Activated CD4-positive, alpha-beta T cell treated with anti-CD3 and anti-CD28 coated beads for 24 hours (primary cell): ENCODE measurements around the gene CACNA1C.

ENCODE experiments used
- DNase-seq, 2 donors: peaks; one replicate each; pipeline ENCODE4 v3.0.0-alpha.2; 2020; ENCODE audit warnings: low read depth in 2 of 2

CACNA1C gene

DNA sequence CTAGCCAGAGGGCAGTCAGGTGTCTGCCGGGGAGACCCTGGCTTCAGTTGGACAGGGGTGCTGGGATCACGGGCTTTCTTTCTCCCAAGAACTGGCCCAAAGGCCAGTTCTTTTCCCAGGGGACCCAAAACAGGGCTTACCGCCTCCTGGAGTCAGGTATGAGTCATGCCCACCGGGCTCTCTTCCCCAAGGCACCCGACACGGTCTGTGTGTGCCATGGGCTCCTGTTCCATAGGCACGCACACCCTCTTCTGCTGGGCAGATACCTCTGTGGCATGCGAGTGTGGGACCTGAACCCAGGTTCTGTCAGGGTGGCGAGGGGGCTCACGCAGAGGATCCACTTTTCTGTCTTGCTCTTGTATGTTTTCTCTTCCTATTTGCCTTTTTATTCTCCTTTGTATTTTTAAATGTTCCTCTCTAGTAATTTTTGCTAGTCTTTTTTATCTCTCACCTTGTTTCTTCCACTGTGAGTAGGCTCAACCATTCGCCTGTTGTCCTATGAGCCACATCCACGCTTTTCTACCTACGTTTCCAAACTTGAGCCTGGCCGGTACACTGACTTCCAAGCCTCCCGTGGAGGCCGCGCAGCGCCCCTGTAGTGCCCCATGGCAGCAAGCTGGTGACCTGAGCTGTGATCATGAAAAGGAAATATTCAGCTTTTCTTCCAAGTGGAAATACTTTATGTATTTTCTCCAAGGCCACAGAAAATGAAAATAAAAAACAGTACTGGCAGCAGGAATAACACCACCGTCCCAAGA, 362.2 kb downstream of the CACNA1C start:
- DNase-seq = no peak

DNA sequence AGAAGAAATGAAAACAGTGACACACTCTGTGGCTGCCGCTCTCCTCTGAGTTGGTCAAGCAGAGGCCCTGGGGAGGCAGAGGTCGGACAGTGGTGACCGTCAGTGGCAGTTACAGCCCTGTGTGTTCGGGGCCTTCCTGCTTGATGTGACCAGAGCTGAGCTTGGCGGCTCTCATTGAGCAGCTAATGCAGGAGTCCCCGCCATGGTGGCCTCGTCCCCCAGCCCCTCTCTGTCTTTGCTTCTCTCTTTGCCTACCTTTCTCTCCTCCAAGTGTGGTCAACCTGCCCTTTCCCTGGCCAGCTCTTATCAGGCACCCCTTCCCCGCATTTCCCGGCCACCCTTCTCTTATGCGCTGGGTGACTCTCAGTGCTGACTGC, 362.8 kb downstream of the CACNA1C start:
- no peak for DNase-seq

DNA sequence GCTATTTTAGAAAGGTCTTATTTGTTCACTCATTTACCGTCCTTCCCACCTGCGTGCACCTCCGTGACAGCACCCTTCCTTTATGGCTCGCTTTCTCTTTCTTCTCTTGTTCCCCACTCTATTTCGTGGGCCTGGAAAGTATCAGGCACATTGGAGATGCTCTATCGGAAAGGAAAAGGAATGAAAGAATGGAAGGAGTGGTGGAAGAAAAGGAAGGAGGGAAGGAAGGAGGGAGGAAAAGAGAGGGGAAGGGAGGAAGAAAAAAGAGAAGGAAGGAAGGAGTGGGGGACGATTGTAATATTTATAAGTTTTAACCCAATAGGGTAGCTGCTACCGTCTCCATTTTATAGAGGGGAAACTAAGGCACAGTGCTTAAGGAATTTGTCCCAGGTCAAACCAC, 363.4 kb downstream of the CACNA1C start:
- DNase-seq = no peak

DNA sequence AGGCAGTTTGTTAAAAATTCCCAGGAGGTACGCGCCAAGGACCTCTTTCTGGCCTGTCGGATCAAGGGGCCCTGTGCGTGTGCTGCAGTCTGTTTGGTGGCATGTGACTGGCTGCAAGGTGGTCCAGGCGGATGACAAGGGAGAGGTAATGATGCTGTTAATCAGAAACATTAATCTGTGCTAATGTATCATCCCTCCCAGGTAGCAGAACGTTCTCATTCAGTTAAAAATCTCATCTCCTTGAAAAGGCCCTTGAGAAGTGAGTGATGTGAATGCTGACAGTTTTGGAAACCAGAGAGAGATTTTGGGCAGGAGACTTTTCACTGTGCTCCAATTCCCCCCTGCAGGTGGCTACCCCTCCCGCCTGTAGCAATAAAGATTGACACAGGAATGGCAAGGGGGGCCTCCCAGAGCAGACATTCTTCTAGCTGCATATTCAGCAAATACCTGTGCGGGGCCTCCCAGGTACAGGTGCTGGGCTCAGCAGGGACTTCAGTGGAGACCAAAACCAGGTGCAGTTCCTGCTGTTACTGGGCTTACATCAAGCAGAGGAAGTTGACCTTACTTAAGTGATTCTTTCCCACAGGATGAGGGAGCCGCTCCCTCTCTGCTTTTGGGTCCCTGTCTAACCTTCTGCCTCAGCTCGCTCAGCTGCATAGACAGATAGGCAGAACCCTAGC, 364.8 kb downstream of the CACNA1C start:
- no peak for DNase-seq

DNA sequence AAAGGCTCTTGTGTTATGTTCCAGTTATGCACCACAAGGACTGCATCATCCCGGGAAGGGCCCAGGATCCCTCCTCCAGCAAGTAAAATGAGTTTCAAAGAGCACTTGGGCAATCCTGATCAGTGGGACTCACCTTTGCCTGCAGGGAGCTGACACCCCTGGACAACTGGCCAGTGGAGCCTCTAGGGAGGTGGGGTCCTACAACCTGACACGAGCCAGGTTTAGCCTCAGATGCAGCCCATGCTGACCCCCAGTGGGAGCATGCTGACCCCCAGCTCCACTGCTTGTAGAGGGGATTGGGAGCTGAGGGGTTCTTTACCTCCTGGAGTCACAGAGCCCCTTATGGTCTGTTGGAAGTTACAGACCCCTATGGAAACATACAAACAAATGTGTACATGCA, 365.8 kb downstream of the CACNA1C start:
- DNase-seq = no peak

DNA sequence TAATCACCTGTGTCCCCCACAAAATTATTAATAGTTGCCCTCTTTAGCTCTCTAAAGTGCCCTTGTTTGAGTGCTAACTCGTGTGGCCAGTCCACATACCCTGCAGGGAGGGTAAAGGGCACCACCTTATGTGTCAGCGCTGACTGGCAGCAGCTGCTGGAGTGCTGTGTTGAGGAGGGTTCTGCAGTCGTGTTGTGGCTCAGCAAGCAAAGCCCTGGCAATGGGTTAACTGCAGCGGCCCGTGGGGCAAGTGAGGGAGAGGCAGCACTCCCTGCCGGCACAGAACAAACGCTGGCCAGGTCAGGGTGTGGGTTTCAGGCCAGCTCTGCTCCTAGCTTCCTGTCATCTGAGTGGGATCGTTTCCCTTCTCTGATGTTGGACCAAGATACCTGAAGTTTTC, 369.8 kb downstream of the CACNA1C start:
- DNase-seq = no peak

DNA sequence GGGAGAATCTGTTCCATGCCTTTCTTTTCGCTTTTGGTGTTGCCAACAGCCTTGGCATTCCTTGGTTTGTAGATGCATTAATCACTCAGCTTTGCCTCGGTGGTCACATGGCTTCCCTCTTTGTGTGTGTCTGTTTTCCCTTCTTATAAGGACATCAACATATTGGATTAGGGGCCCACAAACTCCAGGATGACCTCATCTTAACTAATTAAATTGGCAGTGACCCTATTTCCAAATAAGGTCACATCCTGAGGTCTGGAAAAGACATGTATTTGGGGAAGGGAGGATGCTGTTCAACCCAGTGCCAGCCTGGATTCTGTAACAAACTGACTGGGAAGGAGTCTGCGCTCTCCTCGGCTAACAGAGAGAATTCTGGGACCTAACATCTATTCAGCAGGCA, 376.2 kb downstream of the CACNA1C start:
- no peak for DNase-seq

DNA sequence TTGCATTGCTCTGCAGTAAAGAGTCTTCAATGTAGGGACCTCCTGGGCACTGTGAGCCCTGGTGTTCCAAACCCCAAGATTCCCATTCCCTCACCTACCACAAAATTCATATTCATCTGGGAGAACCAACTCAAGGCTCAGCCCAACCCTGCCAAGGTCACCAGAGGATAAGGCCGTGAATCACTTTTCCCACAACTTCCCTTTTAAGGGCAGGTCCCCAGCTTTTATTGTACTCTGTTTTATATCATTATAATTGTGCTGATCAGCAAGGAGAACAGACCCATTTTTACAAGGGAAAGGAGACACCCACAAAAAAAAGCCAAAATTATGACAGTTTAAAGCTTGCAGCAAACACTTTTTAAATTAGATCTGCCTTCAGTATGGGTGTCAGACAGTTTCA, 379.0 kb downstream of the CACNA1C start:
- DNase-seq = no peak

DNA sequence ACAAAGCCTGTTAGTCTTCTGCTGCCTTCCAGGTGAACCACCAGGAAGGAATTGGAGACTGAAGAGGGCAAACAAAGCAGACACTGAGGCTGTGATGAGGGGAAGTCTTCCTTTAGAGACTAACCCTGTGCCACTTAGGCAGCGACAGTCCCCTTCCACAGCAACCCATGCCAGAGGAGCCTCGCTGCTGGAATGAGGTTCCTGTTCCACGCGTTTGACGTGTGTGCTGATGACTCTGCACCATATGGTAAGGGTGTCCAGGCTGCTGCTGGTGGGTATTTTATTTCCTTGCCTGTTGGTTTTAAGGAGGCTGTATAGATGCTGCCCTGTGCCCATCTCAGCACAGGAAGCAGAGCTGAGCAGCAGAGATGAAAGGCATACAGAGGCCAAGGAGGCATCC, 380.1 kb downstream of the CACNA1C start:
- no peak for DNase-seq

DNA sequence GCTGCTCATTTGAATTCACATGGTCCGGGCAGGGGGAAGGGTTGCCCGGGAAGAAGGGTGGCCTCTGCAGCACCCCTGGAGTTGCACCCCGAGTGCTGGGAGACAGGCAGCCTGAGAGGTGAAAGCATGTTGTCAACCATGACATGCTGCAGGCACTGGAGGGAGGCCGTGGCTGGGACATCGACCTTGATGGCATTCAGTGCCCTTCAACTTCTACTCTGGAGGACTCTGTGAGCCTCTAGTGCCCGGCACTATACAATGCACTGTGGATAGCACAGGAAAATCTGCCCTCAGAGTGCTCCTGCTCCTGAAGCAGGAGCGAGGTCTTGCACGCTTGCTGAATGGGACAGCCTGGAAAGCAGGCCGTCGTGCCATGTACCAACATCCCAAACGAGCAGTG, 382.7 kb downstream of the CACNA1C start:
- DNase-seq = no peak

DNA sequence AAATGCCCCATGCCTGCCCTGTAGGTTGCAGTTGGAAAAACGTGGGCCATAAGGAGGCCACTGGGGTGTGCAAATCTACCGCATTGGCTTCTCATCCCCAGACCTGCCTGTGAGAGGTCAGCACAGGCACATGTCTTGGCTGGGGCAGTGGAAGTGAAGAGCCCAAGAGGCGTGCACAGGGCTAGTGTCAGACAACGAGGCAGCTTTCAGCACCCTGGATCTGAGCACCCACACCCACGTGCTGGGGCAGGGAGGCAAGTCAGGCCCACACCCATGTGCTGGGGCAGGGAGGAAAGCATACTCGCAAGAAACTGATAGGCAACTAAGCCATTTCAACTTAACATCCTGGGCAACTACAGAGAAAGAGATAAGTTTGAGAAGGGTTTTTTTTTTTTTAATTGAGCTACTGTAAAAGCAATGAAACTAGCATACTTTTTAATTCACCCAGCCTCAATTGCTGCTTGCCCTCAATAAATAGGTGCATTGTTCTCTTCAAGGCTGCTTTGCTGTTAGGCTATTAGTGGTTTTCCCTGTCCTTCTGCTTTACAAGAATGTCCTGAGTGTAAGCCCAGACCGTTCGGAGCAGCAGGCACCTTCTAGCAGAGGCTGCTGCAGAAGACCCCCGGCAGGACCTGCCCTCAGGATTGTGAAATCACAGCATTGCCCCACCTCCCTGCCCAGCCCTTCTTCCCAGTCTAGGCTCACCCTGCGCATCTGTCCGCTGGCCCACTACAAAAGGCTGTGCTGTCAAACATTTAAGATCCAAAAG, 386.7 kb downstream of the CACNA1C start:
- no peak for DNase-seq

DNA sequence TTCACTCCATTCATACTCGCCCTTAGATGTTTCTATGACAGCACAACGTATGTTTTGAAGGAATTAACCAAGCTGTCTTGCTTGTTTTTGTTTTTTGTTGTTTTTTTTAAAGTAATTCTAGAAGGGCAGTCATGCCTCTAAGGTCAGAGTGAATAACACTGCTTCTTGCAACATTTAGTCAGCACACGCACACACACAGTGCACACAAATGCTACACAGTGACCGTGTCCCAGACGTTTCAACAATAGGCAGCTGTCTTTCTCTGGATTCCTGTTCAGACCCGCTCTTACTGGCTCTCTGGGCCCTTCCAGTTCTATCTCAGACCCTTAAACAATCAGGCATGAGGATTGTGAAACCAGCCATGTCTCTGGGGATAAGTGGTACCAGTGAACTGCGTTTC, 391.0 kb downstream of the CACNA1C start:
- no peak for DNase-seq

DNA sequence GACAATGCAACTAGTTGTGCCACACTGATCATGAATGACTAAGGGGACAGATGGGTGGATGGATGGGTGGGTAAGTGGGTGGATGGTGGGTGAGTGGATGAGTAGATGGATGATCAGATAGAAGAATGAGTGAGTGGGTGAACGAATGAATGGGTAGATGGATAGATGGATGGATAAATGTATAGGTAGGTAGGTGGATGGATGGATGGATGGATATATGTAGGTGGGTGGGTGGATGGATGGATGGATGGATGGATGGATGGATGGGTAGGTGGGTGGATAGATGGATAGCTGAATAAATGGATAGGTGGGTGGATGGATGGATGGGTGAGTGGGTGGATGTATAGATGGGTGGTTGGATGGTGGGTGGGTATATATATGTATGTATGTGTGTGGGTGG, 393.2 kb downstream of the CACNA1C start:
- DNase-seq = no peak

DNA sequence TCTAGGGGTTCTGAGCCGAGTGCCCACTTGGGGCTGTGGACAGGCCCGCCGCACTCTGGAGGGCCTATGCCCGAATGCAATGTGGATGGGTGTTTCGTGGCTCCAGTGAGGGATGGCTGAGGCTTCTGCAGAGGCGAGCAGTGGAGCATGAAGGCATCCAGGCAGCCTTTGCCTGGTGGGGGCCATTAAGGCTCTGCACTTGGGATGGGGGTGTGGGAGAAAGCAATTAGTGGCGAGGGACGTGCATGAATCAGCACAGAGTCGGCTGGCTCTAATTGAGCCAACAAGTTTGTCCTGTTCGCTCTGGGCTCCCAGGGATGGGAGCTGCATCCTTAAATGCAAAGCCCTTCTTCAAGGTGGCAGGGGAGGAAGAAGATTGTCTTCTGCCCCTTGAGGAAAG, 395.1 kb downstream of the CACNA1C start:
- DNase-seq = no peak

DNA sequence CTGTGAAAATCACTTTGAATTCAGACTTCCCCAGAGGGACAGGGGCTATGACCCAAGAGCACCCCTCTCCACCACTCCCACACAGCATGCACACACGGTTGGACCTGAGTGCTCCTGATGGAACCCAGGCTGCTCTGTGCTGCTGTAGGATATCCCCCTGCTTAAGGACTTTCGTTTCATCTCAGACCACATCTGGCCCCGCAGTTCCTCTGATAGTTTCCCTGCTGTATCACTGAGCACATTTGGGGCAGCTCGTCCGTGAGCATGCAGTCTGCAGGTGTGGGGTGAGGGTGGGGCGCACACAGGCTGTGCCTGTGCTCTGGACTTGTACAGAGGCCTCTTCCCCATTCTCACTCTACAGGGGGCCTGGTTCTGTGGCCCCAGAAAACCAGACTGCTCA, 396.8 kb downstream of the CACNA1C start:
- no peak for DNase-seq

DNA sequence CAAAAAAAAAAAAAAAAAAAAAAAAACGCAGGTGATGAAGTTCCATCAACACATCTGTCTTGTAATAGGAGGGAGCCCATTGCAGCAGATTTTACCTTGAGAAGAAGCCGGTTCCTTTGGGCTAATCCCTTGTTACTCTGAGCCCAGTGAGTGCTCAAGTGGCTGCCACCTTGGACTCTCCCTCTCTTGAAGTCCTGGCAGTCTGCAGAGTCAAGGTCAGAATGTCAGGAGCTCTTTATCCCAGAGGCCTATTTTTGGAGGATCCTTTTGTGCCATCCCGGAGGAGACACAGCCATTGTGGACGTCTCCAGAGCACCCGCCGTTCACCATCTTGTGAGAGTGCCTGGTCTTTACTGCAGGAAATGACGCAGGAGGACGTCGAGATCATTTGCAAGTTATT, 397.8 kb downstream of the CACNA1C start:
- DNase-seq = no peak

DNA sequence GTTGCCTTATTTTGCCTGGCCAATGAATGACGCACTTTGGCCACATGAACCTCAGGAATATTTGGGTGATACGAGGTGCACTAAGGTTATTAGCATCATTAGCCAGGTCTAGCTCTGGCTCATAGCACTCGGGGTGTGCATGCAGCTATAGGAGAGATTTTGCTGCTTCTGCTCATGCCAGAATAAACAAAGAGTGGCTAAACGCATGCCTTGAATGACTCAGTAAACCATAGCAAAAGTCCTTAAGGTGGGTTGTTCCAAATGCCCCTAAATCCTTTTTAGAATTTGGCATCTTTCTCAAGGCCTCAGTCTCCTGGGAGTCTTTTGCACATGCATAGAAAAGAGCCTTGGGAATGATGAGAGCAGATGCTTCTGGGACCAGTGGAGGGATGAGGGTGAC, 398.2 kb downstream of the CACNA1C start:
- no peak for DNase-seq

DNA sequence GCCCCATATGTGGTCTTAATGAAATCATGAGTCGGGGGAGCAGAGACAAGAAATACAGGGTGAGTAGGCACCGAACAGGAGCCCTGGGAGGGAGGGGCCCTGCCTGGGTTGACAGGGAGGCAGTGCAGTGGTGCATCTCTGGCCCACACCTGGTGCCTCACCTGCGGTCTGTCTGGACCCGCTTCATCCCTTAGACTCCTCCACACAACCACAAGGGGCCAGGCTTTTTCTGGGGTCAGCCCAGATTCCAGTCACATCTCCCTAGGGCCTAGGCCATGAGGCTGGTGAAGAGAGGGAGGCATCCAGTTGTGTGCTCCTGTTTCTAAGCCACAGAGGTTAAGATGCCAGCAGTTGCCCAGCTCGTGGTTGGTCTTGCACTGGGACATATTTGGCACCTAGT, 398.7 kb downstream of the CACNA1C start:
- no peak for DNase-seq

DNA sequence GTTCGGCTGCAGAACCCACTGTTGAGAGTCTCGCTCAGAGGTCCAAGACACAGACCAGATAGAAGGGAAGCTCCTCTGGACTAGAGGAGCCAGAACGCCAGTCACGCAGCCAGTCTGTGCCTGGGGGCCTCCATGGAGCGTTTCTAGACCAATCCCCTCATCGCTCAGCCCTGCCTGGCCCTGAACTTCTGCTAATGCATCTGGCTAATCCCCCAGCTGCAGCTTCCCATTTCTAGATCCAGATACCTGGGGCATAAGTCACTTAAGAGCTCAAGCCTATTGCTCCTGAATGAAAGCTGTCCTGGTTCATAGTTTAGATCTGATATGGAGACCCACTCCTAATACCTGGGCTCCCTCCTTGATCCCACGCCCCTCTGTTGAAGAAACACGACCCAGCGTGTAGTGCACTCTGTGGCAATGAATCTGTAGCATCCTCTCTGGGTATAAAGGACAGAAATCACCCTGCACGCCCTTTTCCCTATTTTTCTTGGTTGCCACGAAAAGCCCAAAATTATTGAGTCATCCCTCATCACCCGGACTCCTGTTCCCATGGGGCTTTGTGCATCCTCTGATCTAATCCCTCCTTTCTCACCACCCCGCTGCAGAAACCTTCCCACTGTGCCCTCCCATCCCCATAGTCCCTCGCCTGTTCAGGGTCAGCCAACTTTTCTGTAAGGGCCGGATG, 400.4 kb downstream of the CACNA1C start:
- no peak for DNase-seq

DNA sequence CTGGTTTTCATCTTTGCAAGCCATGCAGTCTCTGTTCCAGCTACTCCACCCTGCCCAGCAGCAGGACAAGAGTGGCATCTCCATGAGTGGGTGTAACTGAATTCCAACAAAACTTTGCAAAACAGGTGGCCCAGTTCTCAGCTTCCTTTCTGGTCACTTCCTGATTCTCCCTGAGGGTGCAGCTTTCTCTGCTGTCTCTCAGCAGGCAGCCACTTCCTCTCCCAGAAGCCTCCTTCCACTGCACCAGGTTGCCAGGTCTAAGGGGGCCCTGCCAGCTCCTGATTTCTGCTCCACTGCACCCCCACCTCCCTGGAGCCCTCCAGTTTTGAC, 400.9 kb downstream of the CACNA1C start:
- no peak for DNase-seq

DNA sequence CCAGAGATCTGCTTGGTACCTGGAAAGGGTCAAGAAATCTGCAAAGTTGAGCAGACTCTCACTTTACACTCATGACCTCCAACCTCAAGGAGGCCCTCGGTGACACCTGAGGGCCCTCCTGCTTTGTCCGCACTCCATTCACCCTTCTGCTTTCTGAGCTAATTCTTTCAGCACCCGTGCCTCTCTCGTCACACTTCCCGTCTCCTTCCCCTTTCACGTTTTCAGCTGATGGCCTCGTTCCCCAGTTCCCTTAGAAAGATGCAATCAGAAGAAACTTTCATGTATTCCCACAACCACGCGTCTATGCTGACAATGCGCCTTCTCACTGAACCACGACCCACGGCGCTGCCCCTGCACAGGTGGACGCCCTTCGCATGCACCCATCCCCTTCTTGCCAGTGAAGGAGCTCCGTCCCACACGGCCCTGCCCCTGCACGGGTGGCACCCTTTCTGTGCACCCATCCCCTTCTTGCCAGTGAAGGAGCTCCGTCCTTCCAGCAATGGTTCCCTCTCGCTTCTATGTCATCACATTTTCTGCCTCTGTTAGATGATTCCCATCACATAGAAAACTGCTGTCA, 401.9 kb downstream of the CACNA1C start:
- no peak for DNase-seq

DNA sequence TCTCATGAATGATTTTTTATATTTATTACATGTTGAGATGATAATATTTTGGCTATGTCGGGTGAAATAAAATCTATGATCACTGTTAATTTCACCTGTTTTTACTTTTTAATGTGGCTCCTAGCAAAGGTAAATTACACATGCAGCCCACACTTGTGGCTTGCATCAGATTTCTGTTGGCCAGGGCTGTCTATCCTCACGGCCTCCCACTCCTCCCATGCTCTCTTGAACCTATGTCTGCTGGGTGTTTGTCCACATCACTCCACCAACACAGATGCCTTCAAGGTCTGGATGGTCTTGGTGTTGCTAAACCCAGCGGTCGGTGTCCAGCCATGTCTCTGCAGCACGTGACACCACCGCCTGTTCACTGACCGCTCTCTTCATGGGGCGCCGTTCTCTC, 402.6 kb downstream of the CACNA1C start:
- no peak for DNase-seq
